RPMI8226 (cell line): ENCODE data around the gene IFNL1.
"Not testable (repeated sequence)": the region's sequence is repeated elsewhere in the genome, so short reads cannot be mapped to it uniquely, and the experiment has no call there.

Experiments
- DNase-seq: peaks from one replicate; pipeline ENCODE4 v3.0.0-alpha.2; 2015

Gene IFNL1

GRCh38 chr19:39332738-39333137, 36.5 kb downstream of the IFNL1 start:
- DNase-seq, result not testable (repeated sequence)

- no peak for DNase-seq
Observed at GRCh38 chr19:39333507-39333906, 37.3 kb downstream of the IFNL1 start.

- DNase-seq, result no peak
Observed at GRCh38 chr19:39334444-39334976, 38.3 kb downstream of the IFNL1 start.

GRCh38 chr19:39335168-39335548, 39.0 kb downstream of the IFNL1 start:
- no peak for DNase-seq

GRCh38 chr19:39336483-39336882, 40.3 kb downstream of the IFNL1 start:
- no peak for DNase-seq

GRCh38 chr19:39339674-39340073, 43.5 kb downstream of the IFNL1 start:
- no peak for DNase-seq

- not testable (repeated sequence) for DNase-seq
Observed at GRCh38 chr19:39340156-39340555, 43.9 kb downstream of the IFNL1 start.

- peak; percentile 13 for DNase-seq
Observed at GRCh38 chr19:39341129-39341718, 45.0 kb downstream of the IFNL1 start.

GRCh38 chr19:39341719-39342604, 45.8 kb downstream of the IFNL1 start, which contains the start of gene SAMD4B:
Gene SAMD4B (plus strand): TSS chr19:39342421. CDS start chr19:39356894, 14,473 bp downstream.
- DNase-seq, result peak; percentile 97

GRCh38 chr19:39342647-39343305, 46.6 kb downstream of the IFNL1 start:
- DNase-seq, result no peak

- DNase-seq, result no peak
Observed at GRCh38 chr19:39345956-39346355, 49.7 kb downstream of the IFNL1 start.

GRCh38 chr19:39347332-39348164, 51.3 kb downstream of the IFNL1 start:
- no peak for DNase-seq
